ENCODE data around the gene BCAS1. TPM values are rescaled to one million over a fixed set of nuclear protein-coding genes. Genes with fewer than 3 reads are reported as not detected.

BCAS1 gene
- total RNA-seq, 1 donor from 2014 or later = 2.1 TPM

DNA sequence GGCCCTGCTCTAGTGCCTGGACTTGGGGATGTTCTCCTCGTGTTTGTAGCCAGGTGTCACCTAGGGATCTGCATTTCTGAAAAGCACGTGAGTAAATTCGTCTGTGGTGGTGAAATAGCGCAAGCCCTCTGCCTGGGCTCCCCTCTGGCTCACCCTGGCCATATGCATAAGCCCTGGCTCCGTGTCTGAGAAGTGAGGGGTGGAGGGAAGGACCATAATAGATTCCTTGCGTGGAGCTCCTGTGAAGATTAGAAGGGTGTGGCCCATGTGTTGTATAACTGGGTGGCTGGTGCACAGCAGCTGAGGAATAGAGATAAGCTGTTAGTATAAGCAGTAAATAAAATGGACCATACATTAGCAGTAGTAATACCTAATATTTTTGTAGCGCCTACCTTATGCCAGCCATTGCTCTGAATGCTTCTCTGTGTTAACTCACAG, 4.8 kb downstream of the BCAS1 start:
- Histone ChIP-seq H3K36me3 (ENCODE audit: control insufficient read depth in 3 of 3, insufficient read depth in 3 of 3, low read length in 3 of 3) (no peaks in the 10 kb centered on the region), H3K27ac (ENCODE audit: low read depth, low read length) (no peak overlapping the region), H3K27me3 (ENCODE audit: control insufficient read depth in 3 of 3, insufficient read depth in 3 of 3, low read length in 3 of 3) (peaks cover 0 to 5% (median 0%) of the 10 kb centered on the region in 3 donors), H3K9ac (ENCODE audit: low read depth in 1 of 3, low read length in 3 of 3) (no peak overlapping the region), H3K9me3 (ENCODE audit: control insufficient read depth in 3 of 3, low read length in 3 of 3) (no peaks in the 10 kb centered on the region), H3K4me1 (ENCODE audit: control insufficient read depth in 3 of 3, insufficient read depth in 3 of 3, low read length in 3 of 3) (peaks cover 0 to 3% (median 0%) of the 10 kb centered on the region in 3 donors), H3K4me3 (ENCODE audit: low read length in 3 of 3) (no peak overlapping the region)

DNA sequence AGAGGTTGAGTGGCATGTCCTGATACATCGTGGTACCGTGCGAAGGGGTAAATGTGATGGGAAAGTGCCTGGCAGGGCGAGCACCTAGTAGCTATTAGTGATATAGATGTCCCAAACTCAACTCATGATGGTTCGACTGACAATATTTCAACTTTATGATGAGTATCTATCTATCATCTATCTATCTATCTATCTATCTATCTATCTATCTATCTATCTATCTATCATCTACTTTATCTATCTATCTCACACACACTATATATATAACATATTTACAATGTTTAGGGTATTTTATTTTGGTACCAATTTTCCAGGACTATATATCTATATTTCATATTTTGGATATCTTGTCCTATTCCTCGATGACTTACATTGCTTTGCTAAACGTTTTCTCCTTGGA, 5.5 kb downstream of the BCAS1 start:
- Histone ChIP-seq H3K4me3 (ENCODE audit: low read length in 3 of 3) (no peak overlapping the region), H3K9me3 (ENCODE audit: control insufficient read depth in 3 of 3, low read length in 3 of 3) (no peaks in the 10 kb centered on the region), H3K4me1 (ENCODE audit: control insufficient read depth in 3 of 3, insufficient read depth in 3 of 3, low read length in 3 of 3) (peaks cover 0 to 3% (median 0%) of the 10 kb centered on the region in 3 donors), H3K36me3 (ENCODE audit: control insufficient read depth in 3 of 3, insufficient read depth in 3 of 3, low read length in 3 of 3) (no peaks in the 10 kb centered on the region), H3K9ac (ENCODE audit: low read depth in 1 of 3, low read length in 3 of 3) (no peak overlapping the region), H3K27ac (ENCODE audit: low read depth, low read length) (no peak overlapping the region), H3K27me3 (ENCODE audit: control insufficient read depth in 3 of 3, insufficient read depth in 3 of 3, low read length in 3 of 3) (peaks cover 0 to 5% (median 0%) of the 10 kb centered on the region in 3 donors)

DNA sequence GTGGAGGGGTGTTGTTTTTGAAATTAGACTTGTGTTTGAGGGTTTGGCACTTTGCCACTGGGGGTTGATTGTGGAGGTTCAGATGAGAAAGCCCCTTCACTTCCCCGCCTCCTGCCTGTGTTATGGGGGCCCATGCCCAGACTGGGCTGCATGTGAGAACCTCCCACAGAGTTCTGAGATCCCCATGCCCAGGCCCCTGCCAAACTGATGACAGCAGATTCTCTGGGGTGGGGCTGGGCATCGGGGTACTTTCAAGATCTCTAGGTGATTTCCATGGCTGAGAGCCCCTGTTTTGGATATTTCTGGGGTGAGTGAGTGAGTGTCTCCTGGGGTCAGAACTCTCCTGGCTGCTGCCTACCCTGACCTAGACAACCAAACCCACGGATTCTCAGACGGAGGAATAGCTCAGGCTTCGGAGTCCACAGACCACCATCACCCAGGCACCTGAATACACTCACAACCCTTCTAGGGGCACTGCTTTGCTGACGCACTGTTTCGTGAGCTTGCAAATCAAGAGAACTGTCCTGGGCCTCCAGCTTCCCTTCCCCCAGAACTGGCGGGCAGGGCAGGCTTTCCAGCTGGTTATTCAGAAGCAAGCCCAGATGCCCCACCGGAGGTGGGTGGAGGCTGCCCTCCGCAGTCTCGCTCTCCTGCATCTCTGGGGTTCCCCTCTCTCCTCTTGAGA, 6.3 kb downstream of the BCAS1 start:
- H3K9ac ChIP-seq (ENCODE audit: low read depth in 1 of 3, low read length in 3 of 3) = peak overlapping the region in 1 of 3 donors; percentile 8
- peaks cover 0 to 3% (median 0%) of the 10 kb centered on the region in 3 donors for H3K4me1 ChIP-seq (ENCODE audit: control insufficient read depth in 3 of 3, insufficient read depth in 3 of 3, low read length in 3 of 3)
- H3K9me3 ChIP-seq (ENCODE audit: control insufficient read depth in 3 of 3, low read length in 3 of 3) = no peaks in the 10 kb centered on the region
- peaks cover 0 to 5% (median 0%) of the 10 kb centered on the region in 3 donors for H3K27me3 ChIP-seq (ENCODE audit: control insufficient read depth in 3 of 3, insufficient read depth in 3 of 3, low read length in 3 of 3)
- H3K27ac ChIP-seq (ENCODE audit: low read depth, low read length) = no peak overlapping the region
- H3K36me3 ChIP-seq (ENCODE audit: control insufficient read depth in 3 of 3, insufficient read depth in 3 of 3, low read length in 3 of 3) = no peaks in the 10 kb centered on the region
- no peak overlapping the region for H3K4me3 ChIP-seq (ENCODE audit: low read length in 3 of 3)

DNA sequence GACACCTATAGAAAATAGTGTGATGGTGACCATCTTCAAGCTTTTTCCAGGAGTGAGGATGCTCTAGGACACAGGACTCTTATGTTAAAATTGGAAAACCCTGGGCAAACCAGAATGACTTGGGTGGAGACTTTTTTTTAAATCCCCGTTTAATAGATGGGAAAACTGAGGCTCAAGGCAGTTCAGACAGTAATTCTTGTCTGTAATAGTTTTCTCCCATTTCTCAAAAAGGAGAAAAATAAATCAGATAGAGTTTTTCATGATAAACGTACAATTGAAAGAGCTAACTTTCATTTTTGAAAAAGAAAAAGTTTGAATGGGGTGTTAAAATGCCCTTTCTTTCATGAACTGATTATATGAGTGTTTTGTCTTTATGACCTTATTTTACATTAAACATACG, 6.8 kb downstream of the BCAS1 start:
- H3K4me3 ChIP-seq (ENCODE audit: low read length in 3 of 3) = no peak overlapping the region
- H3K36me3 ChIP-seq (ENCODE audit: control insufficient read depth in 3 of 3, insufficient read depth in 3 of 3, low read length in 3 of 3) = no peaks in the 10 kb centered on the region
- H3K9me3 ChIP-seq (ENCODE audit: control insufficient read depth in 3 of 3, low read length in 3 of 3) = no peaks in the 10 kb centered on the region
- H3K4me1 ChIP-seq (ENCODE audit: control insufficient read depth in 3 of 3, insufficient read depth in 3 of 3, low read length in 3 of 3) = peaks cover 0 to 3% (median 0%) of the 10 kb centered on the region in 3 donors
- no peak overlapping the region for H3K9ac ChIP-seq (ENCODE audit: low read depth in 1 of 3, low read length in 3 of 3)
- no peak overlapping the region for H3K27ac ChIP-seq (ENCODE audit: low read depth, low read length)
- H3K27me3 ChIP-seq (ENCODE audit: control insufficient read depth in 3 of 3, insufficient read depth in 3 of 3, low read length in 3 of 3) = peaks cover 0 to 5% (median 0%) of the 10 kb centered on the region in 3 donors

DNA sequence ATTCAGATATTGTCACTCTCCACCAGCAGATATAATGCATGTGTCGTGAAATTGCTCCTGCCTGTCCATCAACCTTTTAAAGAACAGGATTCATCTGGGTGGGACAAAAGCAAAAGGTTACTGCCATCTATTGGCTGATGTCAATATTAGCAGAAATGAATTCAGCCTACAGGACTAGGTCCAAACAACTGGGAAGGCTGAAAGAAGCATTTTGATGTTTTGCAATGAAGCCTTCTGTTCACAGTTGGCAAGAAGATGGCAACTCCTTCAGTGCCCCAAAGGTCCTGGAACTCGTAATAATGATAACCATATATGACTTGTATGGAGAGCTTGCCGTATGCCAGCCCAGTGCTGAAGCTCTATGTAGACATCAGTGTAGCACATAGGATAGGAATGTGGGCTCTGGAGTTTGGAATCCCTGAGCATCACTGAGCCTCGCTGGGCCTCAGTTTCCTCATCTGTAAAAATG, 7.5 kb downstream of the BCAS1 start:
- Histone ChIP-seq H3K9me3 (ENCODE audit: control insufficient read depth in 3 of 3, low read length in 3 of 3) (no peaks in the 10 kb centered on the region), H3K4me3 (ENCODE audit: low read length in 3 of 3) (no peak overlapping the region), H3K36me3 (ENCODE audit: control insufficient read depth in 3 of 3, insufficient read depth in 3 of 3, low read length in 3 of 3) (no peaks in the 10 kb centered on the region), H3K4me1 (ENCODE audit: control insufficient read depth in 3 of 3, insufficient read depth in 3 of 3, low read length in 3 of 3) (peaks cover 0 to 3% (median 0%) of the 10 kb centered on the region in 3 donors), H3K9ac (ENCODE audit: low read depth in 1 of 3, low read length in 3 of 3) (no peak overlapping the region), H3K27me3 (ENCODE audit: control insufficient read depth in 3 of 3, insufficient read depth in 3 of 3, low read length in 3 of 3) (peaks cover 0 to 4% (median 0%) of the 10 kb centered on the region in 3 donors), H3K27ac (ENCODE audit: low read depth, low read length) (no peak overlapping the region)

DNA sequence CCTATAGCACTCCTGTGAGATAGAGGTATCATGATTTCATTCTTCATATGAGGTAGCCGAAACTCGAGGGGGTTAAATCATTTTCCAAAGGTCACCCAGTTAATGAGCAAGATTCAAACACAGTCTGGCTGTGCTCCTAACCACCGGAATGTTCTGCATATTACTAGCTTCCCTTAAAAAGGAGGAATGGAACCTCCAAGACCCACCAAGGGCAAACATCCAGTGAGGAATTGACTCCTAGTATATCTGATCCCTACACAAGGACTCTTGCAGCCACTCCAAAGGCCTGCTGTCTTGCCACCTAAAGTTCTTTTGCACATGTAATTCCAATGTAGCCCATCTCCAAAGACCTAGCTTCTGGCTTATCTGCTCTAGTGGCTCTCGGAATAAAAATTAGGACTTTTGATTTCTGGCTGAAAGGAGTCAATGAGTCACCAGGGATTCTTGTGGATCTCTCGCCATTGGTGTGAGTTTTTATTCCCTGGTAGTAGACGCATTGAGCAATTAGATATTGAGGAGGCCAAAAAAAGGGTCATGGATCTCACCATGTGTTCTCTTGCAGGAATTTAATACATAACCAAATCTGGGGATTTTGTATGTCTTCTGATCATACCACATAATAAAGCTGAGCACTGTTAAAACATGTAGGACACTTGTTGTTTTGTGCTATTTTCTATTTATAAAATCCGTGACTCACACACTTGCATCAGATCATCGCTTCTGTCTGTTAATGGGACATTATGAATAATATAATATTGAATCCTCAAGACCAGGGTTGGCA, 9.1 kb downstream of the BCAS1 start:
- Histone ChIP-seq H3K4me1 (ENCODE audit: control insufficient read depth in 3 of 3, insufficient read depth in 3 of 3, low read length in 3 of 3) (peaks cover 0 to 3% (median 0%) of the 10 kb centered on the region in 3 donors), H3K27ac (ENCODE audit: low read depth, low read length) (no peak overlapping the region), H3K4me3 (ENCODE audit: low read length in 3 of 3) (no peak overlapping the region), H3K27me3 (ENCODE audit: control insufficient read depth in 3 of 3, insufficient read depth in 3 of 3, low read length in 3 of 3) (no peaks in the 10 kb centered on the region), H3K36me3 (ENCODE audit: control insufficient read depth in 3 of 3, insufficient read depth in 3 of 3, low read length in 3 of 3) (no peaks in the 10 kb centered on the region), H3K9me3 (ENCODE audit: control insufficient read depth in 3 of 3, low read length in 3 of 3) (no peaks in the 10 kb centered on the region), H3K9ac (ENCODE audit: low read depth in 1 of 3, low read length in 3 of 3) (no peak overlapping the region)

DNA sequence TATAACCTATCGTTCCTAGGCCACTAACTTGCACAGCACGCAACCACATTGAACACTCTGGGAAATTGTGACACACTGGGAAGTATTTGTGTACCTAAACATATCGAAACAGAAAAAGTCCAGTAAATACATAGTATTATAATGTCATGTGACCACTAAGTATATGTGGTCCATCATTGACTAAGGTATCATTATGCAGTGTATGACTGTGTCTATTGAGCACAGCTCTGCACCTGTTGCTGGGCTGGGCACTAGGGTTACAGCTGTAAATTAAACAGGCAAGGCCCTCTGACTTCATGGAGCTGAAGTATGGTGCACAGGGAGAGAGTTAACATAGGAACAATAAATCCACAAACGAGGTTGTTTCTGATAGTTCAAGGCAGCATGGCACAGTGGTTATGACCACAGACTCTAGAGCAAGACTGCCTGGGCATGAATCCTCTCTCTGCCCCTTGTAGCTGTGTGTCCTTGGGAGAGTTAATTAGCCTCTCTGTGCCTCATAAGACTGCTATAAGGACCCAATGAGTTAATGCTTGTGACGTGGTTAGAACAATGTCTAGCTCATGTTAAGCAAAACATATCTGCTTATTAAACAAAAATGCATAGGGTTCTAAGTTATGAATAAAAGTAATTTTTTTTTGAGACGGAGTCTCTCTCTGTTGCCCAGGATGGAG, 10.6 kb downstream of the BCAS1 start:
- Histone ChIP-seq H3K4me1 (ENCODE audit: control insufficient read depth in 3 of 3, insufficient read depth in 3 of 3, low read length in 3 of 3) (peaks cover 0 to 3% (median 0%) of the 10 kb centered on the region in 3 donors), H3K4me3 (ENCODE audit: low read length in 3 of 3) (no peak overlapping the region), H3K36me3 (ENCODE audit: control insufficient read depth in 3 of 3, insufficient read depth in 3 of 3, low read length in 3 of 3) (no peaks in the 10 kb centered on the region), H3K9ac (ENCODE audit: low read depth in 1 of 3, low read length in 3 of 3) (no peak overlapping the region), H3K27ac (ENCODE audit: low read depth, low read length) (no peak overlapping the region), H3K27me3 (ENCODE audit: control insufficient read depth in 3 of 3, insufficient read depth in 3 of 3, low read length in 3 of 3) (no peaks in the 10 kb centered on the region), H3K9me3 (ENCODE audit: control insufficient read depth in 3 of 3, low read length in 3 of 3) (no peaks in the 10 kb centered on the region)

DNA sequence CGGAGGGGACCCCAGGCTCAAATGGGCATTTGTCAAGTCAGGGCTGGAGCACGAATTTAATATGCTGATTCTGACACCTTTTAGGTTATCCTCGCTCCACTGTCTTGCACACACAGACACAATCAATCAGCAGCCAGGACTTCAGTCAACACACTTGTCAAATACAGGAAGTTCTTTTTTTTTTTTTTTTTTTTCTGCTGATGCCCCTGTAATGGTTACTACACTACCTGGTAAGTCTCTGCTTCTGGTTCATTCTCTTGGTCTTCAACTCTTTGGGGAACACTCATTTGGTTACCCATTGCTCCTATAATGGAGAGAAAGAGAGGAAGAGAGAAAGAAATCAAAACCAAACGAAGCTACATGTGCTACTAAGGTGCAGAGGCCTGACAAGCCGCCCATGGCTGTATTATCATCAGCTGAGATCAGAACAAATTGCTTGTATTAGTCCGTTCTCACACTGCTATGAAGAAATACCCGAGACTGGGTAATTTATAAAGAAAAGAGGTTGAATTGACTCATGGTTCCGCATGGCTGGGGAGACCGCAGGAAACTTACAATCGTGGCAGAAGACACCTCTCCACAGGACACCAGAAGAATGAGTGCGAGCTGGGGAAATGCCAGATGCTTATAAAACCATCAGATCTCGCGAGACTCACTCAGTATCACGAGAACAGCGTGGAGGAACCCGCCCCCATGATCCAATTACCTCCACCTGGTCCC, 11.8 kb downstream of the BCAS1 start:
- Histone ChIP-seq H3K4me1 (ENCODE audit: control insufficient read depth in 3 of 3, insufficient read depth in 3 of 3, low read length in 3 of 3) (peaks cover 0 to 3% (median 0%) of the 10 kb centered on the region in 3 donors), H3K27me3 (ENCODE audit: control insufficient read depth in 3 of 3, insufficient read depth in 3 of 3, low read length in 3 of 3) (no peaks in the 10 kb centered on the region), H3K9me3 (ENCODE audit: control insufficient read depth in 3 of 3, low read length in 3 of 3) (no peaks in the 10 kb centered on the region), H3K4me3 (ENCODE audit: low read length in 3 of 3) (no peak overlapping the region), H3K9ac (ENCODE audit: low read depth in 1 of 3, low read length in 3 of 3) (no peak overlapping the region), H3K27ac (ENCODE audit: low read depth, low read length) (no peak overlapping the region), H3K36me3 (ENCODE audit: control insufficient read depth in 3 of 3, insufficient read depth in 3 of 3, low read length in 3 of 3) (no peaks in the 10 kb centered on the region)

DNA sequence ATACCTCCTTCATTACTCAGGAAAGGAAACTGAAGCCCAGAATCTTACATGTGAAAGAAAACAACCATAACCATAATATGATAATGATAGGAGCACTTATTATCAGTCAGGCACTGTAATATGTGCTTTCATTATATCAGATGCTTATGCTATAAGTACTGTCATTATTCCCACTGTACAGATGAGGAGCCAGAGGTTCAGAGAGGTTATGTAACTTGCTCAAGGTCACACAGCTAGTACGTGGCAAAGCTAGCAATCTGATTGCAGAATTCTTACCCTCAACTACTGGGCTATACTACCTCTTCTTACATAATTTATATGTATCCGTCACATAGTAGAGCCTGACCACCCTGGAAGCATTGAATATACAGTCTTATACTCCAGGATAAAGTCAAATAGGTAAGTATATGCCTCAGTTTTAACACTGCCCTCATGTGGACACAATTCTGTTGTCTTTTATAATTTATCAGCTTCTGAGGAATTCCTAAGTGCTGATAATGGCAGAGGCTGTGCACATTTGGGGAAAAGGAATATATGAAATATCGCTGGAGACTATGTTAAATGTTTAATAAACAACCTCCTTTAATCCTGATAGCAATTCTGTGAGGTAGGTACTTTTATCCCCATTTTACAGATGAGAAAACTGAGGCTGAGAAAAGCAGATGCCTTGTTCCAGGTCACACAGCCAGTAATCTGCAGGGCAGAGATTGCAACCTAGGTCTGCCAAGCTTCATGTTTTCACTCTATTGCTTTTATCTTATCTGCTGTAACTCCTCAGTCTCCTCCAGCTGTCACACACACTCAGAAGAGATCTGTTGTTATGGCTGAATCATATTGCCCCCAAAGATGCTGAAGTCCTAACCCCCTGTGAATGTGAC, 13.4 kb downstream of the BCAS1 start:
- H3K4me1 ChIP-seq (ENCODE audit: control insufficient read depth in 3 of 3, insufficient read depth in 3 of 3, low read length in 3 of 3) = peaks cover 0 to 3% (median 0%) of the 10 kb centered on the region in 3 donors
- H3K4me3 ChIP-seq (ENCODE audit: low read length in 3 of 3) = no peak overlapping the region
- no peaks in the 10 kb centered on the region for H3K36me3 ChIP-seq (ENCODE audit: control insufficient read depth in 3 of 3, insufficient read depth in 3 of 3, low read length in 3 of 3)
- H3K27me3 ChIP-seq (ENCODE audit: control insufficient read depth in 3 of 3, insufficient read depth in 3 of 3, low read length in 3 of 3) = no peaks in the 10 kb centered on the region
- H3K9ac ChIP-seq (ENCODE audit: low read depth in 1 of 3, low read length in 3 of 3) = no peak overlapping the region
- H3K27ac ChIP-seq (ENCODE audit: low read depth, low read length) = no peak overlapping the region
- no peaks in the 10 kb centered on the region for H3K9me3 ChIP-seq (ENCODE audit: control insufficient read depth in 3 of 3, low read length in 3 of 3)
